PC-3 (cell line): ENCODE measurements around the gene CHRM4. TPM values are rescaled to one million over a fixed set of nuclear protein-coding genes. Genes with fewer than 3 reads are reported as not detected.

Experiments
- ATAC-seq: fragments of 200-7000 bp; cut with Tn5 transposase; 2 replicates; pipeline ENCODE4 v1.9.1; 2020; ENCODE audit warnings: mild to moderate bottlenecking, moderate library complexity
- BruUV-seq: library from RNA; stranded (reverse); fragments of 400-500 nt; replicated peaks from 2 replicates; lab custom pipeline; 2021; lab: Mats Ljungman, UMichigan
- CTCF ChIA-PET: fragments of 300-600 bp; sonication (Branson Sonifier 250); formaldehyde crosslinking; loops from one replicate; lab custom pipeline; 2022; ENCODE audit warnings: antibody characterized with exemption; lab: Charles Lee
- POLR2A ChIA-PET: fragments of 300-600 bp; sonication (Branson Sonifier 250); formaldehyde crosslinking; loops from one replicate; lab custom pipeline; 2022; ENCODE audit warnings: antibody characterized with exemption; ENCODE audit not compliant: unreplicated experiment; lab: Charles Lee
- DNase-seq: peaks from one replicate; pipeline ENCODE4 v3.0.0-alpha.2; 2015
- H2AFZ ChIP-seq: fragments of 300-600 bp; sonication (generic); 2 replicates; pipeline ENCODE4 v1.6.0; 2016; ENCODE audit warnings: antibody characterized with exemption, low read length
- H3F3A ChIP-seq: fragments of 300-600 bp; sonication (generic); one replicate; pipeline ENCODE4 v1.6.0; 2017; ENCODE audit warnings: antibody characterized with exemption, low read length, control low read depth, mild to moderate bottlenecking; ENCODE audit not compliant: unreplicated experiment
- H3K27ac ChIP-seq: fragments of 300-600 bp; sonication (generic); 2 replicates; pipeline ENCODE4 v1.5.1; 2016; ENCODE audit warnings: mild to moderate bottlenecking, low read length
- H3K27me3 ChIP-seq: fragments of 300-600 bp; sonication (generic); 2 replicates; pipeline ENCODE4 v1.6.1; 2016; ENCODE audit warnings: low read length, mixed read lengths
- H3K36me3 ChIP-seq: fragments of 300-600 bp; sonication (generic); 2 replicates; pipeline ENCODE4 v1.6.1; 2016; ENCODE audit warnings: low read depth, mixed run types, low read length, mixed read lengths
- H3K4me1 ChIP-seq: fragments of 300-600 bp; sonication (generic); 2 replicates; pipeline ENCODE4 v1.5.1; 2016; ENCODE audit warnings: low read length; ENCODE audit not compliant: insufficient read depth
- H3K4me2 ChIP-seq: fragments of 300-600 bp; sonication (generic); 2 replicates; pipeline ENCODE4 v1.6.0; 2016; ENCODE audit warnings: low read length
- H3K4me3 ChIP-seq: fragments of 300-600 bp; sonication (generic); 2 replicates; pipeline ENCODE4 v1.5.1; 2016; ENCODE audit warnings: mild to moderate bottlenecking, low read length, mixed read lengths
- H3K79me2 ChIP-seq: fragments of 300-600 bp; sonication (generic); 2 replicates; pipeline ENCODE4 v1.6.1; 2017; ENCODE audit warnings: low read length, mixed read lengths
- H3K9ac ChIP-seq: fragments of 300-600 bp; sonication (generic); 2 replicates; pipeline ENCODE4 v1.6.0; 2016; ENCODE audit warnings: mild to moderate bottlenecking, low read length
- H3K9me2 ChIP-seq: fragments of 300-600 bp; sonication (generic); replicated peaks from 2 replicates; pipeline ENCODE4 v1.6.1; 2016; ENCODE audit warnings: mixed run types, low read length, mixed read lengths
- H3K9me3 ChIP-seq: fragments of 300-600 bp; sonication (generic); 2 replicates; pipeline ENCODE4 v1.6.1; 2016; ENCODE audit warnings: low read length, mixed read lengths
- H4K20me1 ChIP-seq: fragments of 300-600 bp; sonication (generic); 2 replicates; pipeline ENCODE4 v1.6.1; 2016; ENCODE audit warnings: low read length, mixed read lengths
- EZH2 ChIP-seq: fragments of 300-600 bp; sonication (generic); IDR thresholded peaks from one replicate; pipeline ENCODE4 v1.6.1; 2017; ENCODE audit warnings: antibody characterized with exemption, mild to moderate bottlenecking, low read length; ENCODE audit not compliant: unreplicated experiment
- EZH2phosphoT487 ChIP-seq: fragments of 300-600 bp; sonication (generic); IDR thresholded peaks from 2 replicates; pipeline ENCODE4 v1.6.1; 2018; ENCODE audit warnings: mild to moderate bottlenecking, antibody characterized with exemption, low read length, borderline replicate concordance
- intact Hi-C: fragments of 100-400 bp; cut with micrococcal nuclease; formaldehyde crosslinking; loops from 2 replicates; pipeline ENCODE4 v1.9.0; 2023
- total RNA-seq: library from RNA; depleted of rRNA; stranded (reverse); fragments of >200 nt; gene quantifications from 2 replicates; pipeline ENCODE4 v1.2.3, GENCODE V29; 2014
- TF ChIP-seq, protein P1 (sequence below): fragments of 300-600 bp; sonication (generic); conservative IDR thresholded peaks from 2 replicates; pipeline ENCODE4 v1.5.1; 2017; ENCODE audit warnings: antibody characterized with exemption, low read depth, mild to moderate bottlenecking, low read length

CHRM4 gene
- total RNA-seq, 1 experiment from 2014 or later, result not detected

DNA sequence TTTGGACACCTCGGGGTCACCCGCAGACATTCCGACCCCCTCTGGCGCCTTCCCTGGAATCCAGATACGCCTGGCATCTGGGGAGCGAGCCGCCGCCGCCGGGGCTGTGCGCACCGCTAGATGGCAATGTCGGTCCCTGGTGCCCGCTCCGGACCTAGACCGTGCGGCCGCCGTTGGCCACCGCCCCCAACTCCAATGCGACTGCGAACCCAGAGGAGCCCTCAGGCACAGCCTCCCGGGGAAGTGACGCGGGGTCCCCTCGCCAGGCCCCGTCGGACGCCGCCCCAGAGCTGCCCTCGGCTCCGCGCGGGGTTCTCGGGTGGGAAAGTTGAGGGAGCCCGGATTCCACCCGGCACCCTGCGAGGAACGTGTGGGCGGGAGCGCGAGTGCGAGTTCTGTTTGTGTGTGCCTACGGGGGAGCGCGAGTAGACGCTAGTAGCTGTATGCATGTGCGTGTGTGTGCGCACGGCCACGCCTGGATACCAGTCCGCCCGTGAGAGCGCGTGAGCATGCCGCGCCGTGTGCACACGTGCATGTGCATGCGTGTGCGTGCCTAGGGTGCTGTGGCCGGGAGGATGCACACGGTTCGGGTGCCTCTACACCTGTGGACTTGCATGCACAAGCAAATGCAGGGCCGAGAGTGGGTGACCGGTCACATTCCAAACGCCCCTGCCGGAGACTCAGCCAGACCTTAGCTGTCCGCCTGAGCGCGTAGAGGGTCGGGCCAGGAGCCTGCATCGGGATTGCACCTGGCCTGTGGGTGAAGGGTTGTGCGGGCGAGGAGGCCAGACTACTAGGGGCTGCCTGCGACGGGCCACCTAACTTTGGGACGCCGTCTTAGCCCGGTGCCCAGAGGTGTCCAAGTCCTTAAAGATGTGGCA, 1.9 kb downstream of the CHRM4 start:
- intact Hi-C loops, result loop anchor here (1.0 to 2.0 kb wide), 2 partner anchors 139 to 149 kb away; no protein-coding TSS in a partner anchor
- peak overlapping the region; percentile 78 for H2AFZ ChIP-seq
- no peaks in the 10 kb centered on the region for H3K36me3 ChIP-seq
- H3K9me2 ChIP-seq, result no peaks in the 10 kb centered on the region
- TF ChIP-seq, protein P1, sequence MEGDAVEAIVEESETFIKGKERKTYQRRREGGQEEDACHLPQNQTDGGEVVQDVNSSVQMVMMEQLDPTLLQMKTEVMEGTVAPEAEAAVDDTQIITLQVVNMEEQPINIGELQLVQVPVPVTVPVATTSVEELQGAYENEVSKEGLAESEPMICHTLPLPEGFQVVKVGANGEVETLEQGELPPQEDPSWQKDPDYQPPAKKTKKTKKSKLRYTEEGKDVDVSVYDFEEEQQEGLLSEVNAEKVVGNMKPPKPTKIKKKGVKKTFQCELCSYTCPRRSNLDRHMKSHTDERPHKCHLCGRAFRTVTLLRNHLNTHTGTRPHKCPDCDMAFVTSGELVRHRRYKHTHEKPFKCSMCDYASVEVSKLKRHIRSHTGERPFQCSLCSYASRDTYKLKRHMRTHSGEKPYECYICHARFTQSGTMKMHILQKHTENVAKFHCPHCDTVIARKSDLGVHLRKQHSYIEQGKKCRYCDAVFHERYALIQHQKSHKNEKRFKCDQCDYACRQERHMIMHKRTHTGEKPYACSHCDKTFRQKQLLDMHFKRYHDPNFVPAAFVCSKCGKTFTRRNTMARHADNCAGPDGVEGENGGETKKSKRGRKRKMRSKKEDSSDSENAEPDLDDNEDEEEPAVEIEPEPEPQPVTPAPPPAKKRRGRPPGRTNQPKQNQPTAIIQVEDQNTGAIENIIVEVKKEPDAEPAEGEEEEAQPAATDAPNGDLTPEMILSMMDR, result peak; percentile 82
- no peak for TF ChIP-seq EZH2phosphoT487
- H4K20me1 ChIP-seq, result no peaks in the 10 kb centered on the region
- H3K4me3 ChIP-seq, result peak overlapping the region; percentile 69
- H3K9me3 ChIP-seq, result no peaks in the 10 kb centered on the region
- H3F3A ChIP-seq, result no peaks in the 10 kb centered on the region
- H3K27me3 ChIP-seq, result peaks cover 29% of the 10 kb centered on the region
- ChIA-PET CTCF (interaction anchor here (1.7 kb wide), 1 partner anchor 100 kb away, joined by 10 read pairs; no protein-coding TSS in a partner anchor), POLR2A (no interaction called here)
- DNase-seq (peak; percentile 75), ATAC-seq (peak; percentile 75)
- H3K4me2 ChIP-seq, result peak overlapping the region; percentile 91
- no peaks in the 10 kb centered on the region for H3K79me2 ChIP-seq
- no TSS peak for BruUV-seq
- H3K9ac ChIP-seq, result no peak overlapping the region
- H3K4me1 ChIP-seq, result peaks cover 19% of the 10 kb centered on the region; the same call in 1 of the 2 replicates
- H3K27ac ChIP-seq, result no peak overlapping the region

DNA sequence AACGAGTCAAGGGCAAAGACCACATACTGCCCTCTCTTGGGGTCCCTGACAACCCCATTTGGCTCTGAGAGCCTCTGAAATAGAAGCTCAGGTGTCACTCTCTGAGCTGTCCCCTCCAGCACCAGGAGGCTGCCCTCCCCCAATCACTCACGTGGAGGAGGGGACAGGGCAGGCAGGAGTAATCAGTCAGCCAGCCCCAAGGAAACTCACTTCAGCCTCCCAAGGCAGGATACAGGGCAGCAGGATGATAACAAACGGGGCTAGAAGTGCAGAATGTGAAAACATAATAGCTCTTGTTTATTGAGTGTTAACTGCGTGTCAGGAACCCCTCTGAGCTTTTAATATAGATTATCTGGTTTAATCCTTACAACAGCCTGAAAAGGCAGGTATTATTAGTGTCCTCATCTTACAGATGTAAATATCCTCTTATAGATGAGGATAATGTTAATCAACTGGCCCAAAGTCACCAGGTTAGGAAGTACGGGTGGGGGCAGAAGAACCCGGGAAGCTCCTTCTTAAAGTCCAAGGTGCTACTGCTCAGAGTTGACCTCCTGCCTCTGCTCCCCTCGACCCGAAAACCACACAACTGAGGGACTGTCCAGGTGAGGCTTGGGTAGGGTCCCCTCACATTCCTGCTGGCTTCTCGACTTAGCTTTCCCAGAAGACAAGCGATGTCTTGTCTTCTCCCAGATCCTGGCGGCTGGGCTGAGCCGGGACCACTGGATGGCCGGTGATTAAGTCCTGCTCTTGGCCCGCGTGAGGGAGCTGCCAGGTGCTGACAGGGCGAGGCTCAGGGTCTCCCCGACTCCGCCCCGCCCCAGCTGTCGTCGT, 2.7 kb downstream of the CHRM4 start:
- Histone ChIP-seq H3K27ac (no peak overlapping the region), H3K4me3 (peak overlapping the region; percentile 69), H3K9me2 (no peaks in the 10 kb centered on the region), H3K79me2 (no peaks in the 10 kb centered on the region), H4K20me1 (no peaks in the 10 kb centered on the region), H3K9me3 (no peaks in the 10 kb centered on the region), H3K4me2 (peak overlapping the region; percentile 91), H2AFZ (peak overlapping the region; percentile 78), H3F3A (no peaks in the 10 kb centered on the region), H3K27me3 (peaks cover 29% of the 10 kb centered on the region), H3K4me1 (peaks cover 19% of the 10 kb centered on the region; the same call in 1 of the 2 replicates), H3K36me3 (no peaks in the 10 kb centered on the region), H3K9ac (no peak overlapping the region)
- TF ChIP-seq, protein P1, result no peak
- TF ChIP-seq EZH2, result no peak
- no peak for TF ChIP-seq EZH2phosphoT487
- intact Hi-C loops, result loop anchor here (1.0 to 2.0 kb wide), 2 partner anchors 140 to 149 kb away; no protein-coding TSS in a partner anchor
- ChIA-PET CTCF (interaction anchor here (0.6 to 1.7 kb wide), 5 partner anchors 66 to 436 kb away, joined by 3 to 10 read pairs (median 3); no protein-coding TSS in a partner anchor), POLR2A (no interaction called here)
- no TSS peak for BruUV-seq
- no peak for DNase-seq
- peak; percentile 3 for ATAC-seq
